NAMALWA (cell line): Measurements from ENCODE around the gene BNC2.

Experiments used
- DNase-seq: peaks from one replicate; pipeline ENCODE4 v3.0.0-alpha.2; 2015; ENCODE audit warnings: low spot score

The BNC2 gene

DNA sequence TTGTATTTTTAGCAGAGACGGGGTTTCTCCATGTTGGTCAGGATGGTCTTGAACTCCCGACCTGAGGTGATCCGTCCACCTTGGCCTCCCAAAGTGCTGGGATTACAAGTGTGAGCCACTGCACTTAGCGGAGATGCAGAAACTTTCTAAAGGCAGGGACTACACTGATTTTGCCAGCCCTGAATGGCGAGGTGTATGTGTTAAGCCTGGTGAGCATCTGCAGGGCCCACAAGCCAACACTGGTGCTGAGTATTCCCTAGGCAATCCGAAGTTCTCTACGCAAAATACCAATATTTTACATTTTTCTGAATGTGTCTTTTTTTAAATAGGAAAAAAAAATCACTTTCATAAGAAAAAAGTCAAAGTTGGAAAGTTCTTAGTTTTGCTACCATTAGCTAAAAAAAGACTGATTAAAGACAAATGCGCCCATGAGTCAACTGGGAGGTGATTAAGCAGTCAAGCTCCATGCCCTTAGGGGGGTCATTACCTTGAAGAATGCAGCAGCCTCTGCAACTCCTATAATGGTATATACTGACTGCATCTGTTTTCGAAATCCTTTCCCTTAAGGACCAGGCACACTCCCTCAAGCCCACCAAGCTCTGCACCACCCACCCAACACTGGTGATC lies 502.8 kb downstream of the BNC2 start:
- DNase-seq, result no peak

DNA sequence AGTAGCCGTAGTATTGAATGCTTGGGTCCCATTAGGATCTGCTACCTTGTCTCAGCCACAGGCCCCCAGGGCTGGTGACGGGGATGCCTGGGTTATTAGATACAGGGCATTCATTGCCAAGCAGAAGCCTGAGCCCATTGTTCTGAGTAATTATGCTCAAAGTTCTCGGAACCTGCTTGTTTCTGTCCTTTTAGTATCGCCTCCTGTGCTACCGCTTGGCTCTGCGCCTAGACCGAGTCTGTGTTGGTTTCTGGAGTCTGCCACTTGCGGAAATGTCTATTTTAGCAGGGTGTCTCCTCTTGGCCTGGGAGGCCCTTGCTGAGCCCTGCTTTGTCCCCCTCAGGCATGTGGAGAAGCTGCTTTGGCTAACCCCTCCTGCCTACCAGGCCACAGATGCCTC lies 506.1 kb downstream of the BNC2 start:
- no peak for DNase-seq

DNA sequence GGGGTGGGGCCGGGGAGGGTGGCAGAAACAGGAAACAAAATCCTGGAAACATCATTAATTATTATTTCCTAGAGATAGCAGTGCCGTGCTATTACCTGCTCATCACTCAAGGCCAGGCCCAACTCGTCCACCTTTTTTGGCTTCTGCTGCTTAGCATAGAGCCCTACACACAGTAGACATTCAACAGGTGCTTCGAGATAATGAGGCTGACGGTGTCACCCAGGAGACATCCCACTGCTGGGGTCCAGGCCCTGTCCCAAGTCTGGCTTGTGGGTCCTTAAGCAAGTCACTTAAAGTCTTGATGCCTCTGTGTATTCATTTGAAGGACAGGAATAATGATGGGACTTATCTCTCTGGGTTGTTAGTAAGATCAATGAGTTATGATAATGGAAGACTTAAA lies 506.6 kb downstream of the BNC2 start:
- no peak for DNase-seq

DNA sequence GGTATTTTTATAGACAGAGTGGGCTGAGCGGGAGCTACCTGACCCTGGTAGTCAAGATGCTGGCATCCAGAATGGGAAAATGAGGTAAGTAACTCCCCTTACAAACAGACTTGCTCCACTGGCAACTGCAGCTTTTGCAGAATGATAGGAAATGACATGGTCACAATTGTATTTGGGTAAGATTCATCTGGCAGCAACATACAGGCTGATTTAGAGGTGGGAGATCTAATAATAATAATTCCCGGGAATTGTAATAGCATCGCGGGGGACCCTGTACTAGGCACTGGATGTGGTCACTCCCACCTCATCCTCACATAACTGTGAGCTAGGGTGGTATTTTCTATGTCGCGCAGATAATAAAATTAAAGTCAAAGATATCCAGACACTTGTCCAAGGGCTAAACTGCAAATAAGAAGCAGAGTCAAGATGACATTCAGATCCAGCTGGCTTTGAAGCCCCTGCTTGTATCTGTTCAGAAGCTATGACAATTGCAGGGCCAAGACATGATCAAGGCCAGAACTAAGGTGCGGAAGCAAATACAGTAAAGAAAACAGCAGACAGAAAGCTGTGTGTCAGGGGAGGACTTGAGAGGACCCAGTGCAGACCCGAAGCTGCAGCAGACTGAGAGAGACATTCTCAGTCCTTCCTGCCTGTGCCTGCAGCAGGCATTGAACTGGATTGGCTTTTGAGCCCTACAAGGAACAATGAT lies 507.2 kb downstream of the BNC2 start:
- DNase-seq, result no peak

DNA sequence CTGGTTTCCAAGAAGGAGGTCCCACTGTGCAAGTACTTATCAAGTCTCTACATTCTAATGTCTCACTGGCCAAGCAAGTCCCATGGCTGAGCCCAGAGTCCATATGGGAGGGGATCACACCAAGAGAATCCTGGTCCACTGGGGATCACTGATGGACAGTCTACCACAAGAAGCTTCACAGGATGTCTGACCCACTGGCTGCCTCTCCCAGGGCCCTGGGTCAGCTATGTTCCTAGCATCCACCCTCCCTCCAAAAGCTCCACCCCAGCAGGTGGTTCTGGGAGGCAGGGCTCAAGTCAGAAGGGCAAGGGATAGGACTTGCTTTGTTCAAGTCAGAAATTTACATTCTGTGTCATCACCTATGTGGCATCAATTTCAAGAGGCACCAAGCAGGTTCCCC lies 508.5 kb downstream of the BNC2 start:
- no peak for DNase-seq

DNA sequence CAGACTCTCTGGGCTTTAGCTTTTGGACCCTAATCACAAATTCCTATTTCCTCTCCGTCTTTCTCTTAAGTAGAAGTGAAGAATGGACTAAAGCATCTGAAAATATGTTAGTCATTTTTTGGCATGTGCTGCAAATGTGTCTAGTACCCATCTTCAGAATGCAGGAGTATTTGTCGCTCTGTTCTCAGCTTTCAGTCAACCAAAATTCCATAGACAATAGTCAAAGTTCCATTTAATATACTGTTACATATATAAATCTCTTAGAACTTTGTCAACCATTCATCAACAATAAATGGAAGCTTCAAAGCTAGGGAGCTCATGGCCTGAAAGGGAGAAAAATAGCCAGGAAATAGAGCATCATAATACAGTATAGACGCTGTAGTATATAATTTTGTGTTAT lies 509.4 kb downstream of the BNC2 start:
- no peak for DNase-seq

DNA sequence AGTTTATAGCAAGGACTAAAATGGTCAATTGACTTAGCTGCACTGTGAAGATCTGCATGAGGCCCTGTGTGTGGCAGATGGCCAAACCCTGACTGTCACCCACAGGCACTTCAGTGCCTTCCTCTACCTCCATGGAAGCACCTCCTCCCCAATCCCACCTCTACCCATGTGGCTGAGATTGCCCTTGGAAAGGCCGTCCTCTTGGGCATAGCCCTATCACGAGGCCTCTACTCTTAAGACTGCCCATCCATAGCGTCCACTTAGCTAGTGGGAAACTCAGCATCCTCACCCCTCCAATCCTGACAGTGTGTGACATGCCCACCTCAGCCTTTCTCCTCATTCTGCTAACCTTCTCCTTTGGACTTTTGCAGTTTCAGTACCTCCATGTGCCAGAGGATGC lies 510.2 kb downstream of the BNC2 start:
- DNase-seq, result no peak
